HepG2 (cell line): ENCODE measurements around the gene DRAM1. TPM values are rescaled to one million over a fixed set of nuclear protein-coding genes. Genes with fewer than 3 reads are reported as not detected.

Source experiments
- ARID4A ChIP-seq: sonication (generic); formaldehyde crosslinking; IDR thresholded peaks from 2 replicates; pipeline ENCODE4 v1.5.0; 2020; ENCODE audit warnings: mild to moderate bottlenecking, missing genetic modification reagents, borderline replicate concordance
- GATAD1 ChIP-seq: IDR thresholded peaks from 2 replicates; pipeline ENCODE4 v1.6.1; 2016; ENCODE audit warnings: missing genetic modification reagents, missing compliant biosample characterization
- GATAD2A ChIP-seq: IDR thresholded peaks from 2 replicates; pipeline ENCODE4 v1.6.1; 2016
- HMG20A ChIP-seq: IDR thresholded peaks from 2 replicates; pipeline ENCODE4 v1.6.1; 2016; ENCODE audit warnings: borderline replicate concordance
- HMGA1 ChIP-seq: sonication (generic); formaldehyde crosslinking; conservative IDR thresholded peaks from 2 replicates; pipeline ENCODE4 v1.4.0; 2020; ENCODE audit warnings: missing genetic modification reagents
- MXD1 ChIP-seq: sonication (generic); formaldehyde crosslinking; IDR thresholded peaks from 2 replicates; pipeline ENCODE4 v1.4.0; 2020; ENCODE audit warnings: mild to moderate bottlenecking, missing genetic modification reagents
- NFIC ChIP-seq: IDR thresholded peaks from 2 replicates; pipeline ENCODE4 v1.6.1; 2012; ENCODE audit warnings: mild to moderate bottlenecking, low read length, inconsistent platforms
- RARA ChIP-seq: IDR thresholded peaks from 2 replicates; pipeline ENCODE4 v1.6.1; 2016; ENCODE audit warnings: missing genetic modification reagents, missing compliant biosample characterization
- SSRP1 ChIP-seq: IDR thresholded peaks from 2 replicates; pipeline ENCODE4 v1.6.1; 2016; ENCODE audit warnings: control low read depth
- ZNF431 ChIP-seq: sonication (generic); formaldehyde crosslinking; IDR thresholded peaks from 2 replicates; pipeline ENCODE4 v1.9.0; 2022; ENCODE audit warnings: missing genetic modification reagents, low read depth, mild to moderate bottlenecking, borderline replicate concordance
- ZNF564 ChIP-seq: sonication (generic); formaldehyde crosslinking; IDR thresholded peaks from 2 replicates; pipeline ENCODE4 v1.8.1; 2023; ENCODE audit warnings: mild to moderate bottlenecking, missing genetic modification reagents
- ZNF598 ChIP-seq: sonication (generic); formaldehyde crosslinking; IDR thresholded peaks from 2 replicates; pipeline ENCODE4 v1.5.1; 2020; ENCODE audit warnings: mild to moderate bottlenecking, missing genetic modification reagents, borderline replicate concordance
- ZNF605 ChIP-seq: sonication (generic); formaldehyde crosslinking; IDR thresholded peaks from 2 replicates; pipeline ENCODE4 v1.8.0; 2022; ENCODE audit warnings: mild to moderate bottlenecking, missing genetic modification reagents
- polyA plus RNA-seq, 8 experiments: library from polyadenylated mRNA; depleted of rRNA in 3 of 8; stranded (reverse) in 7 of 8; unstranded in 1 of 8; fragments of >200 nt; fragmentation: Illumina TruSeq in 4 of 8; extraction: Trizol in 4 of 8; gene quantifications; 2 replicates each; pipeline versions ENCODE4 v1.2.1 to v1.2.3, GENCODE V29; 2011 to 2016; ENCODE audit warnings: low read depth in 4 of 8, missing spikeins in 1 of 8, mixed read lengths in 1 of 8; ENCODE audit not compliant: insufficient read depth in 1 of 8
- total RNA-seq, 5 experiments: library from RNA; depleted of rRNA; stranded (reverse); fragments of >200 nt; fragmentation: Illumina TruSeq; extraction: Trizol; gene quantifications; 2 replicates each; pipeline ENCODE4 v1.2.3, GENCODE V29; 2016; ENCODE audit warnings: low read depth in 1 of 5
- TF ChIP-seq, protein P1 (sequence below): IDR thresholded peaks from 2 replicates; pipeline ENCODE4 v1.6.1; 2016; ENCODE audit warnings: low read depth, control low read depth
- TF ChIP-seq, protein P2 (sequence below), 2 experiments: sonication (generic) in 1 of 2; formaldehyde crosslinking in 1 of 2; IDR thresholded peaks; 2 replicates each; pipeline versions ENCODE4 v1.4.0 to v1.6.1; 2016 to 2020; ENCODE audit warnings: borderline replicate concordance in 1 of 2, low read depth in 1 of 2, mild to moderate bottlenecking in 1 of 2, missing genetic modification reagents in 1 of 2
- TF ChIP-seq, protein P3 (sequence below): sonication (generic); formaldehyde crosslinking; IDR thresholded peaks from 2 replicates; pipeline ENCODE4 v1.4.0; 2020; ENCODE audit warnings: mild to moderate bottlenecking, low read depth, missing genetic modification reagents

DRAM1 gene
- total and polyA plus RNA-seq, 2 of the 13 experiments (the other 11 are each of a cell fraction or from before 2014, with no cell fraction given), result 20.9 to 32.6 TPM

GRCh38 chr12:101876861-101877805, at the start of gene DRAM1 (continued):
- TF ChIP-seq, protein P1, sequence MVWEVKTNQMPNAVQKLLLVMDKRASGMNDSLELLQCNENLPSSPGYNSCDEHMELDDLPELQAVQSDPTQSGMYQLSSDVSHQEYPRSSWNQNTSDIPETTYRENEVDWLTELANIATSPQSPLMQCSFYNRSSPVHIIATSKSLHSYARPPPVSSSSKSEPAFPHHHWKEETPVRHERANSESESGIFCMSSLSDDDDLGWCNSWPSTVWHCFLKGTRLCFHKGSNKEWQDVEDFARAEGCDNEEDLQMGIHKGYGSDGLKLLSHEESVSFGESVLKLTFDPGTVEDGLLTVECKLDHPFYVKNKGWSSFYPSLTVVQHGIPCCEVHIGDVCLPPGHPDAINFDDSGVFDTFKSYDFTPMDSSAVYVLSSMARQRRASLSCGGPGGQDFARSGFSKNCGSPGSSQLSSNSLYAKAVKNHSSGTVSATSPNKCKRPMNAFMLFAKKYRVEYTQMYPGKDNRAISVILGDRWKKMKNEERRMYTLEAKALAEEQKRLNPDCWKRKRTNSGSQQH, result 0 out of 2 replicates have a peak, but pooled peaks have one; percentile 19
- TF ChIP-seq GATAD2A (CRISPR knock-in tag) (peak; percentile 82), HMG20A (CRISPR knock-in tag) (no peak; the same call in 1 of the 2 replicates), ZNF564 (peak; percentile 43; the same call in 1 of the 2 replicates), MXD1 (CRISPR knock-in tag) (no peak; the same call in 1 of the 2 replicates), RARA (CRISPR knock-in tag) (peak; percentile 48), ZNF598 (no peak), ARID4A (peak; percentile 80; the same call in 1 of the 2 replicates), NFIC (no peak), GATAD1 (CRISPR knock-in tag) (peak; percentile 60), SSRP1 (CRISPR knock-in tag) (no peak), ZNF431 (CRISPR knock-in tag) (no peak; the same call in 1 of the 2 replicates), ZNF605 (CRISPR knock-in tag) (peak; percentile 87), HMGA1 (CRISPR knock-in tag) (no peak)
- TF ChIP-seq, protein P2, sequence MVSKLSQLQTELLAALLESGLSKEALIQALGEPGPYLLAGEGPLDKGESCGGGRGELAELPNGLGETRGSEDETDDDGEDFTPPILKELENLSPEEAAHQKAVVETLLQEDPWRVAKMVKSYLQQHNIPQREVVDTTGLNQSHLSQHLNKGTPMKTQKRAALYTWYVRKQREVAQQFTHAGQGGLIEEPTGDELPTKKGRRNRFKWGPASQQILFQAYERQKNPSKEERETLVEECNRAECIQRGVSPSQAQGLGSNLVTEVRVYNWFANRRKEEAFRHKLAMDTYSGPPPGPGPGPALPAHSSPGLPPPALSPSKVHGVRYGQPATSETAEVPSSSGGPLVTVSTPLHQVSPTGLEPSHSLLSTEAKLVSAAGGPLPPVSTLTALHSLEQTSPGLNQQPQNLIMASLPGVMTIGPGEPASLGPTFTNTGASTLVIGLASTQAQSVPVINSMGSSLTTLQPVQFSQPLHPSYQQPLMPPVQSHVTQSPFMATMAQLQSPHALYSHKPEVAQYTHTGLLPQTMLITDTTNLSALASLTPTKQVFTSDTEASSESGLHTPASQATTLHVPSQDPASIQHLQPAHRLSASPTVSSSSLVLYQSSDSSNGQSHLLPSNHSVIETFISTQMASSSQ (IDR thresholded peaks at IDR 0.05; ENCODE audit: low read depth), result no peak
- TF ChIP-seq, protein P2 (CRISPR knock-in tag; IDR thresholded peaks at IDR 0.05; ENCODE audit: borderline replicate concordance), result peak; percentile 56; the same call in 1 of the 2 replicates
- TF ChIP-seq, protein P3, sequence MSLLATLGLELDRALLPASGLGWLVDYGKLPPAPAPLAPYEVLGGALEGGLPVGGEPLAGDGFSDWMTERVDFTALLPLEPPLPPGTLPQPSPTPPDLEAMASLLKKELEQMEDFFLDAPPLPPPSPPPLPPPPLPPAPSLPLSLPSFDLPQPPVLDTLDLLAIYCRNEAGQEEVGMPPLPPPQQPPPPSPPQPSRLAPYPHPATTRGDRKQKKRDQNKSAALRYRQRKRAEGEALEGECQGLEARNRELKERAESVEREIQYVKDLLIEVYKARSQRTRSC (CRISPR knock-in tag), result no peak
